ENCODE data around the gene PCK2. TPM values are rescaled to one million over a fixed set of nuclear protein-coding genes. Genes with fewer than 3 reads are reported as not detected.

PCK2 gene
- total and polyA plus RNA-seq, 2 of the 13 experiments (the other 11 are each of a cell fraction or from before 2014, with no cell fraction given): 129 to 272 TPM

- TF ChIP-seq ZNF512B (CRISPR knock-in tag; IDR thresholded peaks at IDR 0.05; ENCODE audit: borderline replicate concordance) (0 out of 2 replicates have a peak, but pooled peaks have one; percentile 35), MTA1 (CRISPR knock-in tag; IDR thresholded peaks at IDR 0.05; ENCODE audit: borderline replicate concordance) (no peak), POLR2AphosphoS5 (IDR thresholded peaks at IDR 0.05; ENCODE audit: low read depth, low read length) (no peak), ZNF747 (CRISPR knock-in tag; IDR thresholded peaks at IDR 0.05; ENCODE audit: borderline replicate concordance) (no peak), AGO1 (IDR thresholded peaks at IDR 0.05; ENCODE audit: low read depth, low read length, poor library complexity, severe bottlenecking) (no peak), ZBTB7A (CRISPR knock-in tag; IDR thresholded peaks at IDR 0.05) (no peak), ZBTB26 (CRISPR knock-in tag; IDR thresholded peaks at IDR 0.05; ENCODE audit: borderline replicate concordance) (no peak), ZSCAN30 (CRISPR knock-in tag; IDR thresholded peaks at IDR 0.05) (no peak), TEAD2 (CRISPR knock-in tag; IDR thresholded peaks at IDR 0.05) (no peak), CEBPG (CRISPR knock-in tag; IDR thresholded peaks at IDR 0.05) (no peak), HNF1A (IDR thresholded peaks at IDR 0.05; ENCODE audit: low read depth) (no peak), HNF1A (CRISPR knock-in tag; IDR thresholded peaks at IDR 0.05; ENCODE audit: borderline replicate concordance) (no peak), SNAPC4 (CRISPR knock-in tag; IDR thresholded peaks at IDR 0.05) (no peak), MTF2 (CRISPR knock-in tag; IDR thresholded peaks at IDR 0.05; ENCODE audit: borderline replicate concordance) (no peak), ZNF788 (CRISPR knock-in tag; IDR thresholded peaks at IDR 0.05; ENCODE audit: borderline replicate concordance) (peak; percentile 21; the same call in 1 of the 2 replicates)
These were observed 56.9 kb downstream of the PCK2 start (continued) for GRCh38 chr14:24150993-24151392.
